ENCODE results near the gene SSTR3.

DNA sequence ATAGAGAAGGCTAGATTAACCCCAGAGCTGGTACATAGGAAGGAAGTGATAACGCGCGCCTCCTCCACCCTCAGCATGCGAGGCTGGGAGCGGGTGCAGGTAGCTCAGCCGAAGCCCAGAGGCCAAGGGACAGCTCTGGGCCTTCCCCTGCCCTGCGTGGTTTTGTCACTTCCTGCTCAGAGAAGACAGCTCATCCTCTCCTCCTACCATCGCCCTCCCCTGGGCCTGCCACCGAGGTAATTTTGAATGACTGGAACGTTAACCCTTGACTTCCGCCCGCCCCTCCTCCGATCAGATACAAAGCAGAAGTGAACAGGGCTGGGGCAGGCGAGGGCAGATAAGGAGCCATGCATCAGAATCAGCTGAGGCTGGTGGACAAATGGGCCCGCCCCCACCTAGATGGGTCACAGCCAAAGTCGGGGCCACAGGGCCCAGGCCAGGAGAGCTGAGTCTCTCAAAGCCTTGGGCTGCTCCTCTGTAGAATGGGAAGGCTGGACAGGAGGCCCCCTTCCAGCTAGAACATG lies 30.2 kb upstream of the SSTR3 start:
- no peak for TF ChIP-seq CTCF (IDR thresholded peaks at IDR 0.05)
- TF ChIP-seq MYBL2 (CRISPR knock-in tag; IDR thresholded peaks at IDR 0.05): no peak
- TF ChIP-seq SP1 (CRISPR knock-in tag; conservative IDR thresholded peaks at IDR 0.05): no peak
- no peak for TF ChIP-seq JUN (CRISPR knock-in tag; IDR thresholded peaks at IDR 0.05)
- TF ChIP-seq, protein P1, sequence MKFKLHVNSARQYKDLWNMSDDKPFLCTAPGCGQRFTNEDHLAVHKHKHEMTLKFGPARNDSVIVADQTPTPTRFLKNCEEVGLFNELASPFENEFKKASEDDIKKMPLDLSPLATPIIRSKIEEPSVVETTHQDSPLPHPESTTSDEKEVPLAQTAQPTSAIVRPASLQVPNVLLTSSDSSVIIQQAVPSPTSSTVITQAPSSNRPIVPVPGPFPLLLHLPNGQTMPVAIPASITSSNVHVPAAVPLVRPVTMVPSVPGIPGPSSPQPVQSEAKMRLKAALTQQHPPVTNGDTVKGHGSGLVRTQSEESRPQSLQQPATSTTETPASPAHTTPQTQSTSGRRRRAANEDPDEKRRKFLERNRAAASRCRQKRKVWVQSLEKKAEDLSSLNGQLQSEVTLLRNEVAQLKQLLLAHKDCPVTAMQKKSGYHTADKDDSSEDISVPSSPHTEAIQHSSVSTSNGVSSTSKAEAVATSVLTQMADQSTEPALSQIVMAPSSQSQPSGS (CRISPR knock-in tag; IDR thresholded peaks at IDR 0.05; ENCODE audit: borderline replicate concordance, low read depth): no peak
- no peak for TF ChIP-seq FOXP1 (CRISPR knock-in tag; IDR thresholded peaks at IDR 0.05; ENCODE audit: borderline replicate concordance)
- TF ChIP-seq SMAD3 (CRISPR knock-in tag; IDR thresholded peaks at IDR 0.05; ENCODE audit: borderline replicate concordance): no peak
- TF ChIP-seq USF1 (CRISPR knock-in tag; IDR thresholded peaks at IDR 0.05): no peak
- TF ChIP-seq, protein P2, sequence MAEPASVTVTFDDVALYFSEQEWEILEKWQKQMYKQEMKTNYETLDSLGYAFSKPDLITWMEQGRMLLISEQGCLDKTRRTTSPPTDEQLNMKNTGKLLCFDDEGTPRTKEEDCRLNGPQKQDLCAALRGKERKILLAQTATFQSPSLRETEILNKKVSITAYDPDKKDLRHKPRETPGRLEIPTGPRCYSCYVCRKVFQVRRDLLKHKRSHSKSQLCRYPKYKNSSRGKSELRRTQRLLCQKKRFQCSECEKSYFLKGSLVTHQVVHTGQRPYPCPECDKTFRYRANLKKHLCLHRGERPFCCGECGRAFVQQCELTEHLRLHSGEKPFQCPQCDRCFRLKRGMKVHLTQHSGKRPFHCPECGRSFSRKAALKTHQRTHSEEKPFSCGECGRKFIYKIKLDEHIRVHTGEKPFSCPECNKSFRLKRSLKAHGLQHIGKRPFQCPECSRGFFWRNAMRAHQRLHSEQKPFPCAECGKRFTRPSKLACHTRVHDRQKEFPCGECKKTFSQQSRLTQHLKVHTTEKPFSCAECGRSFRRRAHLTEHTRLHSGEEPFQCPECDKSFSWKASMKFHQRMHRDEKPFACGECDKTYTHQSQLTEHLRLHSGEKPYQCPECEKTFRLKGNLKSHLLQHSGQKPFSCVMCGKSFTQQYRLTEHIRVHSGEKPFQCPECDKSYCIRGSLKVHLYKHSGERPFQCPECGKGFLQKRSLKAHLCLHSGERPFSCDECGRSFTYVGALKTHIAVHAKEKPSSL (CRISPR knock-in tag; conservative IDR thresholded peaks at IDR 0.05): no peak
- TF ChIP-seq NR2C2 (CRISPR knock-in tag; IDR thresholded peaks at IDR 0.05): no peak

Data from WTC11 (cell line).